CD4-positive, alpha-beta T cell (primary cell): ENCODE results near the gene CHIC1. TPM values are rescaled to one million over a fixed set of nuclear protein-coding genes. Genes with fewer than 3 reads are reported as not detected.
"Not testable (repeated sequence)": the region's sequence is repeated elsewhere in the genome, so short reads cannot be mapped to it uniquely, and the experiment has no call there.

Source experiments
- ATAC-seq: fragments of 200-7000 bp; cut with Tn5 transposase; one replicate; pipeline ENCODE4 v1.10.0; 2022; ENCODE audit warnings: mild to moderate bottlenecking; ENCODE audit not compliant: poor library complexity
- CTCF ChIA-PET: fragments of 350-600 bp; sonication (Branson Sonifier 250); formaldehyde crosslinking; loops from one replicate; lab custom pipeline; 2021; ENCODE audit warnings: antibody characterized with exemption, inconsistent platforms; lab: Charles Lee
- POLR2A ChIA-PET: fragments of 350-600 bp; sonication (Branson Sonifier 250); formaldehyde crosslinking; loops from one replicate; lab custom pipeline; 2021; ENCODE audit warnings: antibody characterized with exemption, inconsistent platforms; lab: Charles Lee
- DNase-seq, 14 experiments: peaks; one replicate each; pipeline ENCODE4 v3.0.0-alpha.2; 2013 to 2020; ENCODE audit warnings: mixed read lengths in 2 of 14
- H3K27ac ChIP-seq, 2 donors: one replicate each; pipeline versions ENCODE4 v1.5.1 to v1.7.0; 2013; ENCODE audit warnings: low read length in 2 of 2, low read depth in 1 of 2, mild to moderate bottlenecking in 1 of 2
- H3K27me3 ChIP-seq, 2 experiments: 1 replicate in 1 of 2; 2 replicates in 1 of 2; pipeline versions ENCODE4 v1.6.1 to v1.7.0; 2013; ENCODE audit warnings: low read length in 2 of 2, control low read depth in 1 of 2, mild to moderate bottlenecking in 1 of 2, moderate library complexity in 1 of 2; ENCODE audit not compliant: insufficient read depth in 2 of 2, control insufficient read depth in 1 of 2
- H3K36me3 ChIP-seq: one replicate; pipeline ENCODE4 v1.6.1; 2013; ENCODE audit warnings: low read length, control low read depth; ENCODE audit not compliant: insufficient read depth
- H3K4me1 ChIP-seq: one replicate; pipeline ENCODE4 v1.6.1; 2013; ENCODE audit warnings: low read length, control low read depth; ENCODE audit not compliant: insufficient read depth
- H3K4me3 ChIP-seq: one replicate; pipeline ENCODE4 v1.5.1; 2013; ENCODE audit warnings: mild to moderate bottlenecking, low read length, moderate library complexity
- H3K9me3 ChIP-seq, 2 experiments: 1 replicate in 1 of 2; 2 replicates in 1 of 2; pipeline versions ENCODE4 v1.6.1 to v1.7.0; 2013; ENCODE audit warnings: low read length in 2 of 2, mild to moderate bottlenecking in 2 of 2, control low read depth in 1 of 2, moderate library complexity in 1 of 2; ENCODE audit not compliant: control insufficient read depth in 1 of 2, insufficient read depth in 1 of 2
- H3K27ac Mint-ChIP-seq: one replicate; pipeline ENCODE4 v1.8.0; 2020; ENCODE audit warnings: mixed read lengths
- H3K27me3 Mint-ChIP-seq: one replicate; pipeline ENCODE4 v1.8.0; 2021; ENCODE audit warnings: mixed read lengths
- H3K36me3 Mint-ChIP-seq: one replicate; pipeline ENCODE4 v1.8.0; 2021; ENCODE audit warnings: low read depth, mixed read lengths
- H3K4me1 Mint-ChIP-seq: one replicate; pipeline ENCODE4 v1.8.0; 2021; ENCODE audit warnings: low read depth, mixed read lengths
- H3K4me3 Mint-ChIP-seq: one replicate; pipeline ENCODE4 v1.8.0; 2020; ENCODE audit warnings: mild to moderate bottlenecking, mixed read lengths
- H3K9me3 Mint-ChIP-seq: one replicate; pipeline ENCODE4 v1.8.0; 2020; ENCODE audit warnings: mixed read lengths
- intact Hi-C, 2 experiments: fragments of 100-400 bp; cut with DNase I in 1 of 2; cut with micrococcal nuclease in 1 of 2; formaldehyde crosslinking; loops; one replicate each; pipeline versions ENCODE4 v1.15.1 to v1.9.0; 2023 to 2025; cut with DNase I, micrococcal nuclease
- total RNA-seq, 174 experiments: library from RNA in 2 of 174; stranded (reverse) in 2 of 174; gene quantifications; one replicate each; pipeline ENCODE4 v1.2.3 and lab custom pipeline; 2021 to 2026
- TF ChIP-seq, protein P1 (sequence below): fragments of 200-600 bp; IDR thresholded peaks from one replicate; pipeline ENCODE4 v1.8.0; 2022; ENCODE audit warnings: antibody characterized with exemption, mild to moderate bottlenecking

CHIC1 gene
- total RNA-seq, 2 experiments from 2014 or later: 7.0 to 7.2 TPM

DNA sequence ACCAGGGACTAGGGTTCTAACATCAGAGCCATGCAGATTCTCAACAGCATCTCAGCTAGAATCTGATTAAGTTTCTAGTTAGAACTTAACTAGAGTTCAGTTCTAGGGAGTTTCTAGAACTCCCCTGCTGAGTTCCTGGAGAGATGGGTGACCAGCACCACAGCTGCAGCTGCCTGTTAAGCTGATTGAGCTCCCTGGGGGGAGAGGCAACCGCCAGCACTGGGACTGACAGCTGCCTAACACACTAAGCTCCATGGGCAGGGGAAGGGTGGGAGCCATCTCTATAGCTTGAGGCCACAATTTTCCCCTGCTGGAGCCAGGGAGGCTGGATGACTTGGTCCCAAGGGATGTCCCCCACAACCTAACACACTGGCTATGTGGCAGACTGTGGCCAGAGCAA is 84.2 kb downstream of the CHIC1 start:
- Mint-ChIP-seq H3K4me1 (no peaks in the 10 kb centered on the region), H3K36me3 (peaks cover 42% of the 10 kb centered on the region), H3K4me3 (no peak overlapping the region), H3K9me3 (no peaks in the 10 kb centered on the region), H3K27ac (no peak overlapping the region), H3K27me3 (no peaks in the 10 kb centered on the region)
- ChIA-PET CTCF (no interaction called here), POLR2A (no interaction called here)
- intact Hi-C loops: no loop called here
- DNase-seq: no peak
- H3K27ac ChIP-seq: no peak overlapping the region
- no peaks in the 10 kb centered on the region for H3K27me3 ChIP-seq
- H3K4me1 ChIP-seq: no peaks in the 10 kb centered on the region
- no peak overlapping the region for H3K4me3 ChIP-seq
- H3K36me3 ChIP-seq: peaks cover 4% of the 10 kb centered on the region
- peaks cover 0 to 11% of the 10 kb centered on the region in 2 experiments for H3K9me3 ChIP-seq
- no peak for ATAC-seq
- TF ChIP-seq, protein P1, sequence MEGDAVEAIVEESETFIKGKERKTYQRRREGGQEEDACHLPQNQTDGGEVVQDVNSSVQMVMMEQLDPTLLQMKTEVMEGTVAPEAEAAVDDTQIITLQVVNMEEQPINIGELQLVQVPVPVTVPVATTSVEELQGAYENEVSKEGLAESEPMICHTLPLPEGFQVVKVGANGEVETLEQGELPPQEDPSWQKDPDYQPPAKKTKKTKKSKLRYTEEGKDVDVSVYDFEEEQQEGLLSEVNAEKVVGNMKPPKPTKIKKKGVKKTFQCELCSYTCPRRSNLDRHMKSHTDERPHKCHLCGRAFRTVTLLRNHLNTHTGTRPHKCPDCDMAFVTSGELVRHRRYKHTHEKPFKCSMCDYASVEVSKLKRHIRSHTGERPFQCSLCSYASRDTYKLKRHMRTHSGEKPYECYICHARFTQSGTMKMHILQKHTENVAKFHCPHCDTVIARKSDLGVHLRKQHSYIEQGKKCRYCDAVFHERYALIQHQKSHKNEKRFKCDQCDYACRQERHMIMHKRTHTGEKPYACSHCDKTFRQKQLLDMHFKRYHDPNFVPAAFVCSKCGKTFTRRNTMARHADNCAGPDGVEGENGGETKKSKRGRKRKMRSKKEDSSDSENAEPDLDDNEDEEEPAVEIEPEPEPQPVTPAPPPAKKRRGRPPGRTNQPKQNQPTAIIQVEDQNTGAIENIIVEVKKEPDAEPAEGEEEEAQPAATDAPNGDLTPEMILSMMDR: no peak

DNA sequence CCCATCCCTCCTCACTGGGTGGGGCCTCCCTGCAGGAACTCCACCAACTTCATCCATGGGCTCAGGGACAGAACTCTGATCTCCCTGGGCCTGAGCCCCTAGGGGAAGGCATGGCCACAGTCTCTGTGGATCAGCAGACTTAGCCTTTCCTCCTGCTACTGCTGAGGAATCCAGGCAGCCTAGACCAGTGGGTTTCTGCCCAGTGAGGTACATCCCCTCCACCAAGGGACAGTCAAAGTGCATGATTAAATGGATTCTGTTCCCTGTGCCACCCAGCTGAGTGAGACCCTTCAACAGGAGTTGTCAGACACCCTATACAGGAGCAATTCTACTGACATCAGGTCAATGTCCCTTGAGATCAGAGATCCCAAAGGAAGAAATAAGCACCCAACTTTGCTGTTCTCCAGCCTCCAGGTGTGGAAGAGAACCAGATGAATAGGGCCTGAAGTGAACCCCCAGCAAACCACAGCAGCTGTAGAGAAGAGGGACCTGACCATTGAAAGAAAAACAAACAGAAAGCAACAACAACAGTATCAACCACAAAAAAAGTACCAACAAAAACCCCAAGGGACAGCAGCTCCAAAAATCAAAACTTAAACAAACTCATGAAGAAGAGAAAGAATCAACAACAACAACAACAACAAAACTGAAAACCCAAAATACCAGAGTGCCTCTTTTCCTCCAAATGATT is 84.8 kb downstream of the CHIC1 start:
- intact Hi-C loops: no loop called here
- TF ChIP-seq, protein P1: no peak
- peaks cover 48% of the 10 kb centered on the region for H3K36me3 Mint-ChIP-seq
- H3K36me3 ChIP-seq: peaks cover 4% of the 10 kb centered on the region
- H3K9me3 Mint-ChIP-seq: no peaks in the 10 kb centered on the region
- no peaks in the 10 kb centered on the region for H3K4me1 Mint-ChIP-seq
- ATAC-seq: no peak
- H3K27me3 Mint-ChIP-seq: no peaks in the 10 kb centered on the region
- ChIA-PET CTCF (no interaction called here), POLR2A (no interaction called here)
- peaks cover 0 to 11% of the 10 kb centered on the region in 2 experiments for H3K9me3 ChIP-seq
- no peaks in the 10 kb centered on the region for H3K27me3 ChIP-seq
- H3K4me3 Mint-ChIP-seq: no peak overlapping the region
- DNase-seq: no peak
- no peak overlapping the region for H3K27ac ChIP-seq
- no peaks in the 10 kb centered on the region for H3K4me1 ChIP-seq
- H3K4me3 ChIP-seq: no peak overlapping the region
- no peak overlapping the region for H3K27ac Mint-ChIP-seq

DNA sequence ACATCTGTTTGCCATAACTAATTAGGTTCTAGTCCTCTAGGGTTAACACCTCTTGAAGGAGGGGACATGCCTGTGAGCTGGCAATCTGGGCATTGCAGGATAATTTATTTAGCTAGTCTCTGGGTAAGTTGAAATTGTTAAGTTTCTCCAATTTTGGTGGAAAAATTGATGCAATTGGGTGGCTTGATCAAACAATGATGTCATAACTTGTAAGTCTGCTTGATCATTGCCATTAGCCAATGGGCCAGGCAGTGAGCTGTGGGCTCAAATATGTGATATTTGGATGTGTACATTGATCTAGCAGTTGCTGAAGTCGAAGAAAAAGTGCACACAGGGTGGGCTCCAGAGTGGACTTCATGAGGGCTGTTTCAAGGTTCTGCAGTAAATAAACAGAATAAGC is 98.3 kb downstream of the CHIC1 start:
- H3K36me3 ChIP-seq, H3K27ac Mint-ChIP-seq, H3K4me3 ChIP-seq, intact Hi-C loops, POLR2A ChIA-PET, CTCF ChIA-PET, H3K27me3 ChIP-seq, DNase-seq, H3K27ac ChIP-seq, H3K4me3 Mint-ChIP-seq, ATAC-seq, H3K27me3 Mint-ChIP-seq, H3K4me1 ChIP-seq, H3K4me1 Mint-ChIP-seq, H3K9me3 Mint-ChIP-seq: not testable (repeated sequence)
- peaks cover 15 to 18% of the 10 kb centered on the region in 2 experiments for H3K9me3 ChIP-seq
- peaks cover 75% of the 10 kb centered on the region for H3K36me3 Mint-ChIP-seq

DNA sequence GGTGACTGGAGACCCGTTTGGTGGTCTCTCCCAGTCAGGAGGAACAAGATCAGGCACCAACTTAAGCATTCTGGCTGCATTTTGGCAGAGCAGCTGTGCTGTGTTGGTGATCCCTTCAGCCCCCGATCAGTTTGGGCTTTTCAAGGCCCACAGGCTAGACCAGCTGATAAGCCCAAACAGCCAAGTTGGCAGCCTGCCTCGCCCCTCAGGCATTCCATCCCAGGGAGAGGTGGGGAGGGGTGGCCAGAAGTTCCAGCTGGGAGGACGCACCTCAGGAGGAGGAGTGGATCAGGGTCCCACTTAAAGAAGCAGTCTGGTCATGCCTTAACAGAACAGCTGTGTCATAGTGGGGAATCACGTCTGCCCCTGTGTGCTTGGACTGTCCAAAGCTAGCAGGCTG is 105.8 kb downstream of the CHIC1 start:
- intact Hi-C loops: no loop called here
- H3K36me3 ChIP-seq: no peaks in the 10 kb centered on the region
- Mint-ChIP-seq H3K4me1 (no peaks in the 10 kb centered on the region), H3K36me3 (peaks cover 58% of the 10 kb centered on the region), H3K4me3 (no peak overlapping the region), H3K27me3 (no peaks in the 10 kb centered on the region), H3K27ac (no peak overlapping the region), H3K9me3 (no peaks in the 10 kb centered on the region)
- TF ChIP-seq, protein P1: no peak
- no peak for ATAC-seq
- no peak for DNase-seq
- ChIA-PET POLR2A (no interaction called here), CTCF (no interaction called here)
- H3K4me1 ChIP-seq: no peaks in the 10 kb centered on the region
- H3K27ac ChIP-seq: no peak overlapping the region
- H3K27me3 ChIP-seq: no peaks in the 10 kb centered on the region
- H3K4me3 ChIP-seq: no peak overlapping the region
- H3K9me3 ChIP-seq: peaks cover 15 to 23% of the 10 kb centered on the region in 2 experiments
